ENCODE measurements around the gene CPN2.

The CPN2 gene

DNA sequence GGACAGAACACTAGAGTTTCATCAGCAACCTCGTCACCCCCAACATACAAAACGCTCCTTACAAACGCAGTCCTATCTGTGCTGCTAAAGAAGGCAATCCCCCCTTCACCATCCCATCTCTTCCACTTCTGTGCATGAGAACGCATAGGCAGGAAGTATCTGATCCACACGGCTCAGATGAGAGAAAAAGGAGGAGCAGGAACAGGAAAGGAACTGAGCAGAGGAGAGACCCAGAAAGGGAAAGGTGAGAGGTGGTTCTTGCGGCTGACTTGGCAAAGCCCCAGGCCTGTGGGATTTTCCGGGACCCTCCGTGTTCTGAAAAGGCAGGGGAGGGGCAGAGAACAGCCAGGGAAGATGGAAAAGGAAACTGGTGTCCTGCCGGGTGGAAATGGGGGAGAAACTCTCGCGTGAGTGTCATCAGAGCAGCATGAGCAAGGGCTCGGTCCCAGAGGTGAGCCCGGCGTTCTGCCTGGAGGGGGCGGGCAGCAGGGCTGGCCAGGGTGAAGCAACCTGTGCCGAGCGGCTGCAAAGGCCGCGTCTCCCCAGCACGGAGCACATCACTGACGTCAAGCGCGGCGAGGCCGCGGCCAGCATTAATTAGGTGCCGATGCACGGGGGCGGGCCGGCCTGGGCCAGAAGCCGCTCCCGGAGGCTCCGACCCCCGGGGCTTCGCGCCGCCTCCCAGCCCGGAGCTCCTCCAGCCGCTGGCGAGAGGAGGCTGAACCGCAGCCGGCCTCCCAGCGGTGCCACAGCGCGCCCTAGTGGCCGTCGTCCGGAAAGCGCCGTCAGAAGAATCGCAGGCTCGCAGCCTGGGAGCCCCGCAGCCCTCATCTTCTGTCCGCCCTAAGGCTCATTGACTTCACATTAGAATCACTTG lies 35.8 kb downstream of the CPN2 start:
- Histone ChIP-seq H3K36me3 (ENCODE audit: control insufficient read depth, insufficient read depth, low read length) (no peaks in the 10 kb centered on the region), H3K4me1 (ENCODE audit: control insufficient read depth, insufficient read depth, low read length) (peaks cover 7% of the 10 kb centered on the region), H3K27me3 (ENCODE audit: control insufficient read depth, insufficient read depth, low read length) (0 out of 2 replicates have a peak, but pooled peaks cover 2% of the 10 kb centered on the region), H3K9me3 (ENCODE audit: control insufficient read depth, insufficient read depth, low read length) (no peaks in the 10 kb centered on the region; the same call in 1 of the 2 replicates), H3K4me3 (ENCODE audit: low read length) (peak overlapping the region; percentile 21; the same call in 1 of the 2 replicates), H3K27ac (ENCODE audit: low read length) (no peak overlapping the region)
- no CpG with 5 or more reads among the region's 54 CpGs for WGBS (ENCODE audit: insufficient coverage, insufficient read length)
- DNase-seq (ENCODE audit: low read depth, low spot score) = peak; percentile 78

GRCh38 chr3:194314388-194315068 lies 36.6 kb downstream of the CPN2 start:
- Histone ChIP-seq H3K27ac (ENCODE audit: low read length) (no peak overlapping the region), H3K9me3 (ENCODE audit: control insufficient read depth, insufficient read depth, low read length) (no peaks in the 10 kb centered on the region; the same call in 1 of the 2 replicates), H3K36me3 (ENCODE audit: control insufficient read depth, insufficient read depth, low read length) (no peaks in the 10 kb centered on the region), H3K4me3 (ENCODE audit: low read length) (no peak overlapping the region), H3K4me1 (ENCODE audit: control insufficient read depth, insufficient read depth, low read length) (peaks cover 7% of the 10 kb centered on the region), H3K27me3 (ENCODE audit: control insufficient read depth, insufficient read depth, low read length) (0 out of 2 replicates have a peak, but pooled peaks cover 2% of the 10 kb centered on the region)
- no peak for DNase-seq (ENCODE audit: low read depth, low spot score)
- WGBS (ENCODE audit: insufficient coverage, insufficient read length) = no CpG with 5 or more reads among the region's 13 CpGs

GRCh38 chr3:194313560-194314387 lies 37.4 kb downstream of the CPN2 start:
- no peaks in the 10 kb centered on the region for H3K36me3 ChIP-seq (ENCODE audit: control insufficient read depth, insufficient read depth, low read length)
- no CpG with 5 or more reads among the region's 15 CpGs for WGBS (ENCODE audit: insufficient coverage, insufficient read length)
- DNase-seq (ENCODE audit: low read depth, low spot score) = no peak
- H3K27ac ChIP-seq (ENCODE audit: low read length) = no peak overlapping the region
- H3K4me1 ChIP-seq (ENCODE audit: control insufficient read depth, insufficient read depth, low read length) = peaks cover 7% of the 10 kb centered on the region
- no peak overlapping the region for H3K4me3 ChIP-seq (ENCODE audit: low read length)
- H3K9me3 ChIP-seq (ENCODE audit: control insufficient read depth, insufficient read depth, low read length) = no peaks in the 10 kb centered on the region; the same call in 1 of the 2 replicates
- 0 out of 2 replicates have a peak, but pooled peaks cover 2% of the 10 kb centered on the region for H3K27me3 ChIP-seq (ENCODE audit: control insufficient read depth, insufficient read depth, low read length)

GRCh38 chr3:194312743-194313281 lies 38.3 kb downstream of the CPN2 start:
- Histone ChIP-seq H3K9me3 (ENCODE audit: control insufficient read depth, insufficient read depth, low read length) (no peaks in the 10 kb centered on the region), H3K4me3 (ENCODE audit: low read length) (no peak overlapping the region), H3K27ac (ENCODE audit: low read length) (no peak overlapping the region), H3K36me3 (ENCODE audit: control insufficient read depth, insufficient read depth, low read length) (no peaks in the 10 kb centered on the region), H3K4me1 (ENCODE audit: control insufficient read depth, insufficient read depth, low read length) (peaks cover 7% of the 10 kb centered on the region), H3K27me3 (ENCODE audit: control insufficient read depth, insufficient read depth, low read length) (0 out of 2 replicates have a peak, but pooled peaks cover 2% of the 10 kb centered on the region)
- no CpG with 5 or more reads among the region's 16 CpGs for WGBS (ENCODE audit: insufficient coverage, insufficient read length)
- DNase-seq (ENCODE audit: low read depth, low spot score) = no peak

DNA sequence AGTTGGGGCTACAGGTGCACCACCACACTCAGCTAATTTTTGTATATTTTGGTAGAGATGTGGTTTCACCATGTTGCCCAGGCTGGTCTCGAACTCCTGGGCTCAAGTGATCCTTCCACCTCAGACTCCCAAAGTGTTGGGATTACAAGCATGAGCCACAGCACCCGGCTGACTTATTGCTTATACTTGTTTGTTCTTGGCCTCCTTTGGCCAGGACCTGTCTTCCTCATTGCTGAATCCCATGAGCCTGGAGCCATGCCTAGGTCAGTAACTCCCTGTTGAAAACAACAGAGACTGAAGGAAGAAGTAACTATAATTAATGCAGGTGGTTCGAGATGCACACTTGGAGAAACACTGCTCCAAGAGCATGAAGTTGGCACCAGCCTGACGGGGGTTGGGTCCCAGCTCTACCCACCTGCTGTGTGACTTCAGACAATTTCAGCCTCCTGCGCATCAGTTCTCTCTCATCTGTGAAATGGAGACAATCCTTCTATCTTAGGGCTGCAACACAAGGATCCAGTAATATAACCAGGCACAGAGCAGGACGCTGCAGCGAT lies 38.9 kb downstream of the CPN2 start:
- no CpG with 5 or more reads among the region's 7 CpGs for WGBS (ENCODE audit: insufficient coverage, insufficient read length)
- peaks cover 7% of the 10 kb centered on the region for H3K4me1 ChIP-seq (ENCODE audit: control insufficient read depth, insufficient read depth, low read length)
- no peaks in the 10 kb centered on the region for H3K36me3 ChIP-seq (ENCODE audit: control insufficient read depth, insufficient read depth, low read length)
- no peaks in the 10 kb centered on the region for H3K9me3 ChIP-seq (ENCODE audit: control insufficient read depth, insufficient read depth, low read length)
- H3K27ac ChIP-seq (ENCODE audit: low read length) = no peak overlapping the region
- DNase-seq (ENCODE audit: low read depth, low spot score) = no peak
- H3K4me3 ChIP-seq (ENCODE audit: low read length) = no peak overlapping the region
- 0 out of 2 replicates have a peak, but pooled peaks cover 2% of the 10 kb centered on the region for H3K27me3 ChIP-seq (ENCODE audit: control insufficient read depth, insufficient read depth, low read length)

GRCh38 chr3:194311000-194311399 lies 40.1 kb downstream of the CPN2 start:
- no peak overlapping the region for H3K27ac ChIP-seq (ENCODE audit: low read length)
- 0 out of 2 replicates have a peak, but pooled peaks cover 2% of the 10 kb centered on the region for H3K27me3 ChIP-seq (ENCODE audit: control insufficient read depth, insufficient read depth, low read length)
- H3K36me3 ChIP-seq (ENCODE audit: control insufficient read depth, insufficient read depth, low read length) = no peaks in the 10 kb centered on the region
- H3K9me3 ChIP-seq (ENCODE audit: control insufficient read depth, insufficient read depth, low read length) = no peaks in the 10 kb centered on the region
- H3K4me3 ChIP-seq (ENCODE audit: low read length) = no peak overlapping the region
- DNase-seq (ENCODE audit: low read depth, low spot score) = no peak
- 100% methylated on average over 2 of the region's 2 CpGs for WGBS (ENCODE audit: insufficient coverage, insufficient read length)
- H3K4me1 ChIP-seq (ENCODE audit: control insufficient read depth, insufficient read depth, low read length) = peaks cover 11% of the 10 kb centered on the region

GRCh38 chr3:194310060-194310835 lies 40.9 kb downstream of the CPN2 start:
- Histone ChIP-seq H3K27ac (ENCODE audit: low read length) (no peak overlapping the region), H3K9me3 (ENCODE audit: control insufficient read depth, insufficient read depth, low read length) (no peaks in the 10 kb centered on the region), H3K4me3 (ENCODE audit: low read length) (no peak overlapping the region), H3K36me3 (ENCODE audit: control insufficient read depth, insufficient read depth, low read length) (no peaks in the 10 kb centered on the region), H3K4me1 (ENCODE audit: control insufficient read depth, insufficient read depth, low read length) (peaks cover 11% of the 10 kb centered on the region), H3K27me3 (ENCODE audit: control insufficient read depth, insufficient read depth, low read length) (0 out of 2 replicates have a peak, but pooled peaks cover 2% of the 10 kb centered on the region)
- no CpG with 5 or more reads among the region's 11 CpGs for WGBS (ENCODE audit: insufficient coverage, insufficient read length)
- no peak for DNase-seq (ENCODE audit: low read depth, low spot score)

DNA sequence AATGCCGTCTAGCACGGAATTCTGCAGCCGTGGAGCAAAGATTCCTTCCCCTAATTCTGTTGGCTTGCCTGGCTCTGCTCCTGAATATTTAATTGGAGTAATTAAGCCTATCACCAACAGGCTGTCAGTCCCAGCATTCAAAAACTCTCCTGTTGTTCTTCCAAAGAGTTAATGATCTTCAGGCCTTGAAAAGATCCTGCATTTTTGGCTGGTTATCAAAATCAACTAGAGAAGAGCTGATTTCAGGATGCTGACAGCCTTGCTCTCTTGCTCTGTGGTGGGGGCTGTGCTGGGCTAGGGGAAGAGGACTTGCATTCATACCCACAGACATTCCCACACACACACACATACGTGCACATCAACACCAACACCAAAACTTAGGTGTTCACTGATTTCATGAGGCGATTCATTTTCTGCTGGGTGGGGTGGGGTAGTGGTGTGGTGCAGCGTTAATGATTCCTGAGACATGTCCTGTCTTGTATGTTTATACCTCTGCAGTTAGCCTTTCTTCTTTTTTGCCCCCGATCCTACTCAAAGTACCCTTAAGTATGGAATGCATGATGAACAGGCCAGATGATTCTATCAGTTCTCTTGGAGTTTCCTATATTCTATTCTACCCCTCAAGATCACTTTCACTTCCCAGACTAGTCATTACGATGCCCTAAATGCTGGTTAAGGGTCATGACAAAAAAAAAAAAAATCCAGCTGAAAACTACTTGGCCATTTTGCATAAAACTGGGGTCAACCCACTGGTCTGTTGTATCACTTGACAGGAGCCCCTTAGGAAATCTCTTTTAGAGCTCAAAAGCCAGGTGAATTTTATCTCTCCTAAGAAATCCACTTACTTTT lies 42.3 kb downstream of the CPN2 start:
- no CpG with 5 or more reads among the region's 8 CpGs for WGBS (ENCODE audit: insufficient coverage, insufficient read length)
- H3K4me3 ChIP-seq (ENCODE audit: low read length) = no peak overlapping the region
- no peaks in the 10 kb centered on the region for H3K36me3 ChIP-seq (ENCODE audit: control insufficient read depth, insufficient read depth, low read length)
- peaks cover 7% of the 10 kb centered on the region for H3K4me1 ChIP-seq (ENCODE audit: control insufficient read depth, insufficient read depth, low read length)
- 0 out of 2 replicates have a peak, but pooled peaks cover 2% of the 10 kb centered on the region for H3K27me3 ChIP-seq (ENCODE audit: control insufficient read depth, insufficient read depth, low read length)
- DNase-seq (ENCODE audit: low read depth, low spot score) = no peak
- H3K9me3 ChIP-seq (ENCODE audit: control insufficient read depth, insufficient read depth, low read length) = no peaks in the 10 kb centered on the region
- no peak overlapping the region for H3K27ac ChIP-seq (ENCODE audit: low read length)

All from iPS DF 6.9 (cell line).